ENCODE results near the gene FAM184B.

The FAM184B gene

DNA sequence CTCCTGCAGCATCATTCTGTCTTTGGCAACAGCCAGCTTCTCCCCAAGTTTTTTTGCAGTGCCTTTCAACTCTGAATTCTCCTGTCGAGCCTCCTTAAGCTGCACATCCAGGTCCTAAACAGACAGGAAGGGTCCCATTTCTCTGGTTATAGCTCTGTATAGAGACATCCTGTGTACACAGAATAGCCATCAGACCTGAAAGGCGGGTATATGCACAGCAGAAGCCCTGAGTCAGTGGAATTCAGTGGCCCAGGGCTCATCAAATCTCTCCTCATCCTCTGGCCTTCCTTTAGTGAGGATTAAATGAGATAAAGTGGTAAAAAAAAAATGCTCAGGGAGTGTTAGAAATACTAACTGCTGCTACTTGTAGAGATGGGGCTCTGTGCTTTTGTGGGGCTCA is 73.8 kb downstream of the FAM184B start:
- no peaks in the 10 kb centered on the region for H3K4me1 Mint-ChIP-seq
- ATAC-seq (replicated peaks; ENCODE audit: extremely low read depth, poor library complexity, severe bottlenecking) (no peak), DNase-seq (ENCODE audit: low spot score in 2 of 2) (no peak)
- H3K27ac Mint-ChIP-seq (ENCODE audit: low read depth), result no peak overlapping the region
- H3K9me3 Mint-ChIP-seq, result no peaks in the 10 kb centered on the region
- H3K36me3 Mint-ChIP-seq (ENCODE audit: insufficient read depth), result peaks cover 2% of the 10 kb centered on the region
- peaks cover 9% of the 10 kb centered on the region for H3K27me3 Mint-ChIP-seq
- no peak overlapping the region for H3K4me3 Mint-ChIP-seq

GRCh38 chr4:17705107-17705506 is 76.3 kb downstream of the FAM184B start:
- Mint-ChIP-seq H3K27ac (ENCODE audit: low read depth) (no peak overlapping the region), H3K4me3 (no peak overlapping the region), H3K36me3 (ENCODE audit: insufficient read depth) (peaks cover 2% of the 10 kb centered on the region), H3K9me3 (no peaks in the 10 kb centered on the region), H3K27me3 (no peaks in the 10 kb centered on the region), H3K4me1 (no peaks in the 10 kb centered on the region)
- no peak for DNase-seq (ENCODE audit: low spot score in 2 of 2)
- no peak for ATAC-seq (replicated peaks; ENCODE audit: extremely low read depth, poor library complexity, severe bottlenecking)

DNA sequence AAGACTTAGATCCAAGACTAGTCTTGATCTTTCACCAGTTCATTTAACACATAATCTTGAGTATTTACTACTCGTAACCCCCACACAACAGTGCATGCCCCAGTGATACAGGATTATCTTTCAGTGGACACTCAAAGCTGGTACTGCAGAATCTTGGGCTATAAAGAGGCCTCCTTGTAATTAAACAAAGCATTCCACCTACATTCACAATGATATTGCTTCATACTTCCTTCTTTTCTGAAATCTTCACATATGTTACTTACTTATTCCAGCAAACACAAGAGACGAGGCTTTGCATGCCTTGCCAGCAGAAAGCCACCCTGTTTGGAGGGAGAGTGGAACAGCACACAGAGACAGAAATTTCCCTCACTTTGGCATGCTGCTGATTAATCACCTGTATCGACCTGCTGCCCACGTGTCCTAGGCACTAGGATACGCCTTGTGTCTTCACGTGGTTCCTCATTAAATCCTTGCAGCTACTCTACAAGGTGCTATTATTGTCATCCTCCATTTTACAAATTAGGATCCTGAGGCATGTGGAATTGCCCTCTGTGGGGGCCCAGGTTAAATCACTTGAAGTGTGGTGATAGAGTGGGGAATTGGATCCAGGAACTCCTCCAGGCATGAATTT is 77.3 kb downstream of the FAM184B start:
- no peaks in the 10 kb centered on the region for H3K4me1 Mint-ChIP-seq
- H3K36me3 Mint-ChIP-seq (ENCODE audit: insufficient read depth), result peaks cover 2% of the 10 kb centered on the region
- no peaks in the 10 kb centered on the region for H3K27me3 Mint-ChIP-seq
- H3K4me3 Mint-ChIP-seq, result no peak overlapping the region
- ATAC-seq (replicated peaks; ENCODE audit: extremely low read depth, poor library complexity, severe bottlenecking) (no peak), DNase-seq (ENCODE audit: low spot score in 2 of 2) (no peak)
- no peak overlapping the region for H3K27ac Mint-ChIP-seq (ENCODE audit: low read depth)
- H3K9me3 Mint-ChIP-seq, result no peaks in the 10 kb centered on the region

DNA sequence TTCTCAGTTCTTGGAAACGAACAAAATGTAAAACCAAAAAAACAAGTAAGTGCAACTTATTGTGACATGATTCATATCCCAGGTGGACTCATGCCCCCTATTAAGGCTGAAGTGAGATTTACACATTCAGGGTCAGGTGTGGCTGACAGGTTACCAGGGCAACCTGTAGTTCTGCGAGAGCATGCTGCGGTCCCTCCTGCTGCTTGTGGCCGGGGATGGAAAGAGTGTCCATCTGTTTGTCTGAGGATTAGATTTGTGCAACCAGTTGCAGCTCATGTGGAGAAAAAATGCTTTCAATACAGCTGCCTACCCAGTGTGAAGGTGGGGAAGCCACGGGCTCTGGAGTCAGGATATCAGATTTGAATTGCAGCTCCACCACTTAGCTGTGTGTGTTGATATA is 78.8 kb downstream of the FAM184B start:
- H3K9me3 Mint-ChIP-seq, result no peaks in the 10 kb centered on the region
- H3K27me3 Mint-ChIP-seq, result no peaks in the 10 kb centered on the region
- ATAC-seq (replicated peaks; ENCODE audit: extremely low read depth, poor library complexity, severe bottlenecking) (no peak), DNase-seq (ENCODE audit: low spot score in 2 of 2) (no peak)
- H3K4me1 Mint-ChIP-seq, result no peaks in the 10 kb centered on the region
- H3K36me3 Mint-ChIP-seq (ENCODE audit: insufficient read depth), result peaks cover 2% of the 10 kb centered on the region
- no peak overlapping the region for H3K27ac Mint-ChIP-seq (ENCODE audit: low read depth)
- no peak overlapping the region for H3K4me3 Mint-ChIP-seq

- ATAC-seq (replicated peaks; ENCODE audit: extremely low read depth, poor library complexity, severe bottlenecking), result no peak
- no peak overlapping the region for H3K27ac Mint-ChIP-seq (ENCODE audit: low read depth)
- H3K27me3 Mint-ChIP-seq, result peaks cover 7% of the 10 kb centered on the region
- H3K36me3 Mint-ChIP-seq (ENCODE audit: insufficient read depth), result peaks cover 2% of the 10 kb centered on the region
- H3K4me1 Mint-ChIP-seq, result no peaks in the 10 kb centered on the region
- H3K9me3 Mint-ChIP-seq, result no peaks in the 10 kb centered on the region
- H3K4me3 Mint-ChIP-seq, result no peak overlapping the region
- no peak for DNase-seq (ENCODE audit: low spot score in 2 of 2)
Observed at GRCh38 chr4:17701882-17702281, 79.5 kb downstream of the FAM184B start.

- Mint-ChIP-seq H3K9me3 (no peaks in the 10 kb centered on the region), H3K4me1 (no peaks in the 10 kb centered on the region), H3K4me3 (no peak overlapping the region), H3K27me3 (peaks cover 12% of the 10 kb centered on the region), H3K27ac (ENCODE audit: low read depth) (no peak overlapping the region), H3K36me3 (ENCODE audit: insufficient read depth) (peaks cover 1% of the 10 kb centered on the region)
- DNase-seq (ENCODE audit: low spot score in 2 of 2) (no peak), ATAC-seq (replicated peaks; ENCODE audit: extremely low read depth, poor library complexity, severe bottlenecking) (no peak)
Observed at GRCh38 chr4:17701138-17701839, 80.1 kb downstream of the FAM184B start.

GRCh38 chr4:17699380-17699779 is 82.0 kb downstream of the FAM184B start:
- Mint-ChIP-seq H3K4me3 (no peak overlapping the region), H3K27ac (ENCODE audit: low read depth) (no peak overlapping the region), H3K4me1 (no peaks in the 10 kb centered on the region), H3K9me3 (no peaks in the 10 kb centered on the region), H3K36me3 (ENCODE audit: insufficient read depth) (no peaks in the 10 kb centered on the region), H3K27me3 (peaks cover 31% of the 10 kb centered on the region)
- no peak for DNase-seq (ENCODE audit: low spot score in 2 of 2)
- no peak for ATAC-seq (replicated peaks; ENCODE audit: extremely low read depth, poor library complexity, severe bottlenecking)

DNA sequence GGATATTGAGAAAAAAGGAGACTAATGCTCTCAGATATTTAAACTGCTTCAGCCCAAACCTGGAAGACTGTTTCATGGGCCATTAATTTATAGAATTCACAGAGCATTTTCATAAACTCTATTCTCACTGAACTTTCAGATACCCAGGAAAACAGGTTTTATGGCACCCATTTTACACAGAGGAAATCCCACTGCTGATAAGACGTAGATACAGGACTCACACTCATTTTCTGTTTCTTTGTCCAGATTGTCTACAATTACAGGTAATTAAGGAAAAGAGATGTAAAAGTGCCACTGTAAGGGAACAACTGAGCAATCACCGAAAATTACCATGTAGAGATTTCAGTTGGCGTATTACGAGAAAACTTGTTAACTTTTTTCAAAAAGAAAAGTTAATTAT is 83.3 kb downstream of the FAM184B start:
- H3K9me3 Mint-ChIP-seq, result no peaks in the 10 kb centered on the region
- DNase-seq (ENCODE audit: low spot score in 2 of 2) (no peak), ATAC-seq (replicated peaks; ENCODE audit: extremely low read depth, poor library complexity, severe bottlenecking) (no peak)
- no peaks in the 10 kb centered on the region for H3K36me3 Mint-ChIP-seq (ENCODE audit: insufficient read depth)
- H3K27ac Mint-ChIP-seq (ENCODE audit: low read depth), result no peak overlapping the region
- H3K4me3 Mint-ChIP-seq, result no peak overlapping the region
- H3K27me3 Mint-ChIP-seq, result peaks cover 37% of the 10 kb centered on the region
- H3K4me1 Mint-ChIP-seq, result no peaks in the 10 kb centered on the region

DNA sequence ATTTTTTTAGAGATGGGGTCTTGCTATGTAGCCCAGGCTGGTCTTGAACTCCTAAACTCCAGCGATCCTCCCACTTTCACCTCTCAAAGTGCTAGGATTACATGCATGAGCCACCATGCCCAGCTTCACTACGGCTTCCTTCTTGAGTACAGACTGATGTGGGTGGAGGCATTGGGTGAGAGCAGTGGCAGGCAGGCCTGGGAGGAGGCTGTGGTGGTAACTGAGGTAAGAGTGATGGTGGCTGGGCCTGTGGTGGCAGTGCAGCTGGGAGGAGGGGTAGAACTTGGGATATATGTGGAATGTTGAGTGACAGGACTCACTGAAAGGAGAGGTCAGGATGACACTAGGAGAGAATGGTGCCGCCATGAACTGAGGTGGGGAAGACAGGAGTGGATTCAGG is 86.1 kb downstream of the FAM184B start:
- H3K36me3 Mint-ChIP-seq (ENCODE audit: insufficient read depth), result no peaks in the 10 kb centered on the region
- no peak overlapping the region for H3K27ac Mint-ChIP-seq (ENCODE audit: low read depth)
- H3K4me1 Mint-ChIP-seq, result no peaks in the 10 kb centered on the region
- DNase-seq (ENCODE audit: low spot score in 2 of 2) (no peak), ATAC-seq (replicated peaks; ENCODE audit: extremely low read depth, poor library complexity, severe bottlenecking) (no peak)
- H3K9me3 Mint-ChIP-seq, result no peaks in the 10 kb centered on the region
- H3K4me3 Mint-ChIP-seq, result no peak overlapping the region
- peaks cover 41% of the 10 kb centered on the region for H3K27me3 Mint-ChIP-seq

DNA sequence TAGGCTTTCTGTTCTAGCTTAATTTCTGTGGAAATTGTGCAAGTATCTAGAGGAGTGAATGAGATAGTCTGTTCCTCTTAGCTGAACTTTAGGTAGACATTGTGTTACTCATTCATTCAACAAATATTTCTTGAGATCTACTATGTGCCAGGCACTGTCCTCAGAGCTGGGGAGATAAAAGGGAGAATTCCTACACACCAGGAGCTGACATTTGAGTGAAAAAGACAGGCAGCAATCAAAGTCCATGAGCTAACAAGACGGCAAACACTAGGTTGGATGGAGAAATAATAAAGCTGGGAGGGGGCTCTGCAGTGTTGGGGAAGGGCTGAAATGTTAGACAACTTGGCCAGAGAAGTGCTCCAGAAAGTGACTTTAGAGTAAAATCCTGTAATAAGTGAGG is 86.9 kb downstream of the FAM184B start:
- H3K27ac Mint-ChIP-seq (ENCODE audit: low read depth), result no peak overlapping the region

GRCh38 chr4:17690898-17691297 is 90.5 kb downstream of the FAM184B start:
- Mint-ChIP-seq H3K27ac (ENCODE audit: low read depth) (no peak overlapping the region), H3K4me1 (no peaks in the 10 kb centered on the region), H3K27me3 (peaks cover 32% of the 10 kb centered on the region), H3K36me3 (ENCODE audit: insufficient read depth) (no peaks in the 10 kb centered on the region), H3K4me3 (no peak overlapping the region), H3K9me3 (no peaks in the 10 kb centered on the region)
- DNase-seq (ENCODE audit: low spot score in 2 of 2) (no peak), ATAC-seq (replicated peaks; ENCODE audit: extremely low read depth, poor library complexity, severe bottlenecking) (no peak)

More for the DNA sequence above, 86.9 kb downstream of the FAM184B start:
- Mint-ChIP-seq H3K4me3 (no peak overlapping the region), H3K9me3 (no peaks in the 10 kb centered on the region), H3K4me1 (no peaks in the 10 kb centered on the region), H3K36me3 (ENCODE audit: insufficient read depth) (no peaks in the 10 kb centered on the region), H3K27me3 (peaks cover 48% of the 10 kb centered on the region)
- ATAC-seq (replicated peaks; ENCODE audit: extremely low read depth, poor library complexity, severe bottlenecking), result no peak
- DNase-seq (ENCODE audit: low spot score in 2 of 2), result no peak

- Mint-ChIP-seq H3K9me3 (no peaks in the 10 kb centered on the region), H3K4me1 (no peaks in the 10 kb centered on the region), H3K4me3 (no peak overlapping the region), H3K27me3 (peaks cover 24% of the 10 kb centered on the region), H3K27ac (ENCODE audit: low read depth) (no peak overlapping the region), H3K36me3 (ENCODE audit: insufficient read depth) (no peaks in the 10 kb centered on the region)
- DNase-seq (ENCODE audit: low spot score in 2 of 2) (no peak), ATAC-seq (replicated peaks; ENCODE audit: extremely low read depth, poor library complexity, severe bottlenecking) (no peak)
Observed at GRCh38 chr4:17690135-17690534, 91.3 kb downstream of the FAM184B start.

GRCh38 chr4:17688011-17688441 is 93.4 kb downstream of the FAM184B start:
- H3K9me3 Mint-ChIP-seq, result no peaks in the 10 kb centered on the region
- no peak for ATAC-seq (replicated peaks; ENCODE audit: extremely low read depth, poor library complexity, severe bottlenecking)
- no peak overlapping the region for H3K4me3 Mint-ChIP-seq
- H3K36me3 Mint-ChIP-seq (ENCODE audit: insufficient read depth), result no peaks in the 10 kb centered on the region
- no peak overlapping the region for H3K27ac Mint-ChIP-seq (ENCODE audit: low read depth)
- peaks cover 9% of the 10 kb centered on the region for H3K27me3 Mint-ChIP-seq
- H3K4me1 Mint-ChIP-seq, result no peaks in the 10 kb centered on the region
- DNase-seq (ENCODE audit: low spot score in 2 of 2), result no peak

Data from central memory CD8-positive, alpha-beta T cell (primary cell).